GM12874 (cell line): Measurements from ENCODE around the gene ASB6.

ENCODE experiments used
- TF ChIP-seq, protein P1 (sequence below): IDR thresholded peaks from 2 replicates; pipeline ENCODE4 v1.5.1; 2011; ENCODE audit warnings: low read depth, mild to moderate bottlenecking, control low read depth, low read length, moderate library complexity; ENCODE audit not compliant: insufficient read depth

The ASB6 gene

DNA sequence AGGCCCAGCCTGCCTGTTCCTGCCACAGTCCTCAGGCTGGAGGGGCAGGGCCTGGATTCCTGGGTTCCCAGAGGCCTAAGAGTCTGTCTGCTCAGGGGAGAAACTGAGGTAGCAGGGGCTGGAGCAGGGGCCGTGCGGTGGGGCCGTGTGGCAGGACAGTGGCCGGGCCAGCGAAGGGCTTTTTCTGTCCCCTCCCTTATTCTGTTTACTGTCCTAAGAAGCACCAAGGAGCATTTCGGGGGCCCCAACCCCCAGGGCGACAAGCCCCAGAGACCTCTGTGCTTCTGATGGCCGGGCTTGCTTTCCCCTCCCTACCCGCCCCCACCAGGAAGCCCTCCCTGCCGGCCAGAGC is 6.8 kb upstream of the ASB6 start:
- TF ChIP-seq, protein P1, sequence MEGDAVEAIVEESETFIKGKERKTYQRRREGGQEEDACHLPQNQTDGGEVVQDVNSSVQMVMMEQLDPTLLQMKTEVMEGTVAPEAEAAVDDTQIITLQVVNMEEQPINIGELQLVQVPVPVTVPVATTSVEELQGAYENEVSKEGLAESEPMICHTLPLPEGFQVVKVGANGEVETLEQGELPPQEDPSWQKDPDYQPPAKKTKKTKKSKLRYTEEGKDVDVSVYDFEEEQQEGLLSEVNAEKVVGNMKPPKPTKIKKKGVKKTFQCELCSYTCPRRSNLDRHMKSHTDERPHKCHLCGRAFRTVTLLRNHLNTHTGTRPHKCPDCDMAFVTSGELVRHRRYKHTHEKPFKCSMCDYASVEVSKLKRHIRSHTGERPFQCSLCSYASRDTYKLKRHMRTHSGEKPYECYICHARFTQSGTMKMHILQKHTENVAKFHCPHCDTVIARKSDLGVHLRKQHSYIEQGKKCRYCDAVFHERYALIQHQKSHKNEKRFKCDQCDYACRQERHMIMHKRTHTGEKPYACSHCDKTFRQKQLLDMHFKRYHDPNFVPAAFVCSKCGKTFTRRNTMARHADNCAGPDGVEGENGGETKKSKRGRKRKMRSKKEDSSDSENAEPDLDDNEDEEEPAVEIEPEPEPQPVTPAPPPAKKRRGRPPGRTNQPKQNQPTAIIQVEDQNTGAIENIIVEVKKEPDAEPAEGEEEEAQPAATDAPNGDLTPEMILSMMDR: no peak

DNA sequence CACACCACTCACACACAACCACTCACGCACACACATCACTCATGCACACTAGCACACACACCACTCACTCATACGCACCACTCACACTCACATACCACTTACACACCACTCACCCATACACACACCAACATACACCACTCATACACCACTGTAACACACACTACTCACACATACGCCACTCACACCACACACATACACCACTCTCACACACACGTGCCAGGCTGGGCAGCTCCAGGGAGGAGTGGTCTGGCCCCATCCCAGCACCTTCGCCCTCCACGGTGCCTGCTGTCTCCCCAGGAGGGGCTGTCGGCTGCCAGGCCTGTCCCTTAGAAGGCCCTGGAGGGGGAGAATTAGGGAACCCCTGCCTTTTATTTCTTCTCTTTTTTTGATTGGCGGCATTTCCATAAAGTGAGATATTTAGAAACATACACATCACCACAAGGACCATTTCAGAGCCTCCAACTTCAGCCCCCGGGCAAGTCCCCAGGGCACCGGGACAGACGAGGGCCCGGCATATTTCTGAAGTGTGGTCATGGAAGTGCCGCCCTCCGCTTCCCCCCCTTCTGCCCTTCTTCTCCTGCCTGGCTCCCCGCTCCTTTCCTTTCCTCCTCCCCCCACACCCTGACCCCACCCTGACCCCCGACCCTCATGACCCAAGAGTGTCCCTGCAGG is 6.3 kb upstream of the ASB6 start:
- TF ChIP-seq, protein P1: no peak

DNA sequence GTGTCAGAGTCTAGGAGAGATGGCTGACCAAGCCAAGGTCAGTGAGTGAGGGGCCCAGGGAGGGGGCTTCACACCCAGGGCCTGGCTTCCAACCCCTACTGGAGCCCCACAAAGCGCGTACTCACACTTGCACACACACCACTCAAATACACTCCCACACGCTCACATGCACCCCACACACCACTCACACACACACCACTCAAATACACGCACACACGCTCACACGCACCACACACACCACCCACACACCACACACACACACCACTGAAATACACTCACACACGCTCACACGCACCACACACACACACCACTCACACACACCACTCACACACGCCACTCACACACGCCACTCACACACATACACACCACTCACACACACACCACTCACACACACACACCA is 5.7 kb upstream of the ASB6 start:
- TF ChIP-seq, protein P1: no peak

DNA sequence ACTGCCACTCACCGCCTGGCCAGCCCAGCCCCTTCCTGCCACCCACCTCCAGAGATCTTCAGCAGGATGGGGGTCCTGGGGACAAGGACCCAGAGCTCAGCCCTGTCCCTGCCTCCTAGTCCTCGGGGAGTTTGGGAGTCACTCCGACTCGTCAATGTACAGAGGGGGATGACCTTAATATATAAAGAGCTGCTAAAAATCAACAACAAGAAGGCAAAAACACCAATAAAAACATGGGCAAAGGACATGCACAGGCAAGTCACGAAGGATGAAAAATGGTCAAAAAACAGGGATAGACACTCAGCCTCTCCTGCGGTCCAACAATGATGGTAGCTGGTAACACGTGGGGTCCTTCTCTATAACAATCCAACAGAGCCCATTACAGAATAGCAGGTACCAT is 4.7 kb upstream of the ASB6 start:
- TF ChIP-seq, protein P1: no peak

DNA sequence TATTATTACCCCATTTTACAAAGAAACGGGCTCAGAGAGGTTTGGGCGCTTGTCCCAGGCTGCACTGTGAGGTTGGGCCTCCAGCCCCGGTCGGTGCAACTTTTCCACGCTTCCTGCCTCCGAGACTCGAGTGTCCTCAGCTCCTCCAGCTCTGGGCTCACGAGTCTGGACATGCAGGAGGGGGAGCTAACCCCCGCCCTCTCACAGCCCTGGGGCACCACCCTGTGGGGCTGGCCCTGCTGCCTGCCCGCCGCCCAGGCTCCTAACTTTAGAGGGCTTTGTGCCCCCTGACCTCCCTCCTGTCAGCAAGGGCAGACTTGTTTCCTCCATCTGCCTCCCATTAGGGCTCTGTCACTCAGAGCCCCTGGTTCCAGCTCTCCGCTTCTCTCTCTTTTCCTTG is 4.3 kb upstream of the ASB6 start:
- TF ChIP-seq, protein P1: no peak

DNA sequence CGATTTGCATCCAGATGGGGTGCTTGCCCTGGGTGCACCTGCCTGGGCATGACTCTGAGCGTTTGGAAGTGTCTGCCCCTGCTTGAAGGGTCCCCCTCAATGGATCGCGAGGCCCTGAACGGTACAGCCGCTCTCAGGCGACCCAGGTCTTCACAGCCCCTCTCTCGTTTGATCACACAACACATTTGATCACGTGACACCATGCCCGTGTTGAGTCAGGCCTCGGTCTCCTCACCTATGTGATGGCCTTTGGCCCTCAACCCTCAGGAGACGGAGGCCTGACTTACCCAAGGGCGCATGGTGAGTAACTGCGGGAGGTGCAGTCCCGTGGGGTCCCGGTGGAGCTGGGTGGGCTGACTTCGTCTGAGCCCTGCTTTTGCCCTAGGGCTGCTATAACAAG is 3.0 kb upstream of the ASB6 start:
- TF ChIP-seq, protein P1: no peak

DNA sequence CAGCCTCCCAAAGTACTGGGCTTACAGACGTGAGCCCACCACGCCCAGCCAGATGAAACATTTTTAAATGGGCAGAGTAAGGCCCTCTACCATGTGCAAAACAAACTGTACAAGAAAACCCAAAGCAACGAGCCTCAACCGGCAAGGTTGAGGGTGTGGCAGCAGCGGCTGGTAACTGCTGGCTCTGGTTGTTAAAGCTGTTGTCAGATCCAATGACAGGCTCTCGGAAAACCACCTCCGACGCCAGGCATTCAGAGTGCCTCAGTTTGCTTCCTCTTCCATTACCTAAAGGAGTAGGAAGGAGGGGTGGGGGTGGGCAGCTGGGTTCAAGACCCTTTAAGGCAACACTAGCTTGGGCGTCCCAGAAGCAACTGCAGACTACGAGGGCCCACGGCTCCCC is 2.4 kb upstream of the ASB6 start:
- TF ChIP-seq, protein P1: no peak
